Neural cell (in vitro differentiated cells): Measurements from ENCODE around the gene SEC14L6.

Source experiments
- CTCF ChIP-seq: fragments of 450-650 bp; IDR thresholded peaks from 2 replicates; pipeline ENCODE4 v1.5.1; 2014; ENCODE audit warnings: antibody characterized with exemption, mild to moderate bottlenecking, moderate library complexity; ENCODE audit not compliant: poor library complexity, severe bottlenecking
- EP300 ChIP-seq: fragments of 450-650 bp; conservative IDR thresholded peaks from 2 replicates; pipeline ENCODE4 v1.6.1; 2014; ENCODE audit warnings: antibody characterized with exemption, mild to moderate bottlenecking, moderate library complexity; ENCODE audit not compliant: poor library complexity, severe bottlenecking
- SMC3 ChIP-seq: fragments of 450-650 bp; conservative IDR thresholded peaks from 2 replicates; pipeline ENCODE4 v1.6.1; 2014; ENCODE audit warnings: antibody characterized with exemption, mild to moderate bottlenecking, moderate library complexity; ENCODE audit not compliant: poor library complexity
- TAF1 ChIP-seq: IDR thresholded peaks from 2 replicates; pipeline ENCODE4 v1.6.1; 2012; ENCODE audit warnings: low read depth
- TF ChIP-seq, protein P1 (sequence below): IDR thresholded peaks from 2 replicates; pipeline ENCODE4 v1.6.1; 2012; ENCODE audit warnings: borderline replicate concordance

GRCh38 chr22:30565341-30565740 lies 18.8 kb upstream of the SEC14L6 start:
- no peak for TF ChIP-seq TAF1
- TF ChIP-seq CTCF = no peak
- TF ChIP-seq SMC3 = no peak
- TF ChIP-seq, protein P1, sequence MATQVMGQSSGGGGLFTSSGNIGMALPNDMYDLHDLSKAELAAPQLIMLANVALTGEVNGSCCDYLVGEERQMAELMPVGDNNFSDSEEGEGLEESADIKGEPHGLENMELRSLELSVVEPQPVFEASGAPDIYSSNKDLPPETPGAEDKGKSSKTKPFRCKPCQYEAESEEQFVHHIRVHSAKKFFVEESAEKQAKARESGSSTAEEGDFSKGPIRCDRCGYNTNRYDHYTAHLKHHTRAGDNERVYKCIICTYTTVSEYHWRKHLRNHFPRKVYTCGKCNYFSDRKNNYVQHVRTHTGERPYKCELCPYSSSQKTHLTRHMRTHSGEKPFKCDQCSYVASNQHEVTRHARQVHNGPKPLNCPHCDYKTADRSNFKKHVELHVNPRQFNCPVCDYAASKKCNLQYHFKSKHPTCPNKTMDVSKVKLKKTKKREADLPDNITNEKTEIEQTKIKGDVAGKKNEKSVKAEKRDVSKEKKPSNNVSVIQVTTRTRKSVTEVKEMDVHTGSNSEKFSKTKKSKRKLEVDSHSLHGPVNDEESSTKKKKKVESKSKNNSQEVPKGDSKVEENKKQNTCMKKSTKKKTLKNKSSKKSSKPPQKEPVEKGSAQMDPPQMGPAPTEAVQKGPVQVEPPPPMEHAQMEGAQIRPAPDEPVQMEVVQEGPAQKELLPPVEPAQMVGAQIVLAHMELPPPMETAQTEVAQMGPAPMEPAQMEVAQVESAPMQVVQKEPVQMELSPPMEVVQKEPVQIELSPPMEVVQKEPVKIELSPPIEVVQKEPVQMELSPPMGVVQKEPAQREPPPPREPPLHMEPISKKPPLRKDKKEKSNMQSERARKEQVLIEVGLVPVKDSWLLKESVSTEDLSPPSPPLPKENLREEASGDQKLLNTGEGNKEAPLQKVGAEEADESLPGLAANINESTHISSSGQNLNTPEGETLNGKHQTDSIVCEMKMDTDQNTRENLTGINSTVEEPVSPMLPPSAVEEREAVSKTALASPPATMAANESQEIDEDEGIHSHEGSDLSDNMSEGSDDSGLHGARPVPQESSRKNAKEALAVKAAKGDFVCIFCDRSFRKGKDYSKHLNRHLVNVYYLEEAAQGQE = no peak
- TF ChIP-seq EP300 = no peak
